ENCODE measurements around the gene PAFAH1B2. TPM values are rescaled to one million over a fixed set of nuclear protein-coding genes. Genes with fewer than 3 reads are reported as not detected.
"Not testable (repeated sequence)": the region's sequence is repeated elsewhere in the genome, so short reads cannot be mapped to it uniquely, and the experiment has no call there.

The PAFAH1B2 gene
- total and polyA plus RNA-seq, 10 of the 15 experiments (the other 5 are each of a cell fraction or from before 2014, with no cell fraction given) = 17.6 to 64.8 (median 47.6) TPM

GRCh38 chr11:117107701-117108590 is 36.1 kb upstream of the PAFAH1B2 start (continued):
- TF ChIP-seq ZBTB40 (IDR thresholded peaks at IDR 0.05; ENCODE audit: borderline replicate concordance) = no peak

GRCh38 chr11:117110294-117110950 is 33.7 kb upstream of the PAFAH1B2 start:
- H3K9me3 ChIP-seq (replicated peaks; ENCODE audit: control insufficient read depth, insufficient read depth, low read length) = no peaks in the 10 kb centered on the region
- H3K79me2 ChIP-seq (ENCODE audit: control insufficient read depth, insufficient read depth, low read length) = no peaks in the 10 kb centered on the region
- SMC1A ChIA-PET (ENCODE audit: uncharacterized antibody, unreplicated experiment) = no interaction called here
- no peaks in the 10 kb centered on the region for H3K27me3 ChIP-seq (replicated peaks in 1 of 2; ENCODE audit: control insufficient read depth in 2 of 2, insufficient read depth in 2 of 2, low read length in 1 of 2)
- no TSS peak for BruUV-seq (replicated peaks)
- WGBS (ENCODE audit: insufficient coverage, insufficient replicate concordance, low lambda C conversion rate, missing lambda C conversion rate) = 80% methylated on average over 20 of the region's 39 CpGs
- H3K4me1 ChIP-seq (ENCODE audit: control insufficient read depth, insufficient read depth, low read length) = no peaks in the 10 kb centered on the region
- H2AFZ ChIP-seq (ENCODE audit: control insufficient read depth, low read depth, low read length) = no peak overlapping the region
- H3K27ac ChIP-seq (ENCODE audit: control insufficient read depth, insufficient read depth) = no peak overlapping the region
- H3K4me3 ChIP-seq = no peak overlapping the region
- FAIRE-seq (no peak), DNase-seq (ENCODE audit: low read depth, low spot score) (no peak), ATAC-seq (no peak)
- no peaks in the 10 kb centered on the region for H4K20me1 ChIP-seq (ENCODE audit: control insufficient read depth, insufficient read depth)
- POLR2A ChIA-PET = interaction anchor here (0.6 kb wide), 1 partner anchor 343 kb away, joined by 3 read pairs; no protein-coding TSS in a partner anchor
- TF ChIP-seq NFYB (IDR thresholded peaks at IDR 0.05; ENCODE audit: insufficient read depth, low read depth, low read length) (0 out of 2 replicates have a peak, but pooled peaks have one; percentile 8), SMARCA5 (IDR thresholded peaks at IDR 0.05) (no peak)
- RAD21 ChIA-PET (ENCODE audit: unreplicated experiment) = no interaction called here
- H3K9ac ChIP-seq (ENCODE audit: control insufficient read depth, insufficient read depth, low read length) = no peak overlapping the region
- in situ Hi-C loops (cut with MboI) = no loop called here
- intact Hi-C loops (cut with micrococcal nuclease; ENCODE audit: unreplicated experiment) = no loop called here
- H3K36me3 ChIP-seq (ENCODE audit: control insufficient read depth in 2 of 2, insufficient read depth in 2 of 2, low read length in 1 of 2) = no peaks in the 10 kb centered on the region
- no peak overlapping the region for H3K4me2 ChIP-seq (ENCODE audit: control insufficient read depth, insufficient read depth)
- CTCF ChIA-PET = interaction anchor here (6.8 kb wide), 1 partner anchor 229 kb away, joined by 105 read pairs; no protein-coding TSS in a partner anchor

- BruUV-seq (replicated peaks); POLR2A ChIA-PET: not testable (repeated sequence)
Measured at GRCh38 chr11:117112497-117112896, 31.6 kb upstream of the PAFAH1B2 start.

More at GRCh38 chr11:117112497-117112896, 31.6 kb upstream of the PAFAH1B2 start:
- DNase-seq (ENCODE audit: low read depth, low spot score); H3K4me3 ChIP-seq; H3K36me3 ChIP-seq (ENCODE audit: control insufficient read depth in 2 of 2, insufficient read depth in 2 of 2, low read length in 1 of 2); FAIRE-seq; RAD21 ChIA-PET (ENCODE audit: unreplicated experiment); in situ Hi-C loops (cut with MboI); CTCF ChIA-PET; H3K9me3 ChIP-seq (replicated peaks; ENCODE audit: control insufficient read depth, insufficient read depth, low read length); ATAC-seq; H2AFZ ChIP-seq (ENCODE audit: control insufficient read depth, low read depth, low read length); H3K9ac ChIP-seq (ENCODE audit: control insufficient read depth, insufficient read depth, low read length); SMC1A ChIA-PET (ENCODE audit: uncharacterized antibody, unreplicated experiment); H3K4me2 ChIP-seq (ENCODE audit: control insufficient read depth, insufficient read depth); H3K27ac ChIP-seq (ENCODE audit: control insufficient read depth, insufficient read depth); H3K4me1 ChIP-seq (ENCODE audit: control insufficient read depth, insufficient read depth, low read length); intact Hi-C loops (cut with micrococcal nuclease; ENCODE audit: unreplicated experiment); H3K79me2 ChIP-seq (ENCODE audit: control insufficient read depth, insufficient read depth, low read length); H4K20me1 ChIP-seq (ENCODE audit: control insufficient read depth, insufficient read depth); H3K27me3 ChIP-seq (replicated peaks in 1 of 2; ENCODE audit: control insufficient read depth in 2 of 2, insufficient read depth in 2 of 2, low read length in 1 of 2): not testable (repeated sequence)
- WGBS (ENCODE audit: insufficient coverage, insufficient replicate concordance, low lambda C conversion rate, missing lambda C conversion rate) = 0% methylated on average over 3 of the region's 3 CpGs
